HG03439 (cell line): ENCODE measurements around the gene DPH2.

Source experiments
- ATAC-seq: cut with Tn5 transposase; IDR thresholded peaks from one replicate; pipeline ENCODE4 v1.9.1; 2021; ENCODE audit warnings: mild to moderate bottlenecking, moderate library complexity; ENCODE audit not compliant: unreplicated experiment

DPH2 gene

GRCh38 chr1:43981636-43982035, 11.8 kb downstream of the DPH2 start:
- no peak for ATAC-seq

- ATAC-seq: no peak
Observed at GRCh38 chr1:43982241-43982640, 12.4 kb downstream of the DPH2 start.

GRCh38 chr1:43982808-43983207, 13.0 kb downstream of the DPH2 start:
- no peak for ATAC-seq

- no peak for ATAC-seq
Observed at GRCh38 chr1:43983253-43983899, 13.6 kb downstream of the DPH2 start.

- ATAC-seq: no peak
Observed at GRCh38 chr1:43984855-43985254, 15.0 kb downstream of the DPH2 start.

GRCh38 chr1:43985984-43986595, 16.3 kb downstream of the DPH2 start:
- ATAC-seq: no peak

- no peak for ATAC-seq
Observed at GRCh38 chr1:43986712-43987111, 16.9 kb downstream of the DPH2 start.

GRCh38 chr1:43987159-43987902, 17.5 kb downstream of the DPH2 start:
- no peak for ATAC-seq

GRCh38 chr1:43990271-43991199, 20.7 kb downstream of the DPH2 start:
- ATAC-seq: no peak

- ATAC-seq: no peak
Observed at GRCh38 chr1:43991200-43991475, 21.3 kb downstream of the DPH2 start.

- peak; percentile 75 for ATAC-seq
Observed at GRCh38 chr1:43991476-43992231, 21.8 kb downstream of the DPH2 start, which contains the start of gene CCDC24. CCDC24 (plus strand) TSS chr1:43991599; CDS start chr1:43991879, 280 bp downstream.

- ATAC-seq: no peak
Observed at GRCh38 chr1:43992232-43992995, 22.6 kb downstream of the DPH2 start.

GRCh38 chr1:43993206-43993914, 23.6 kb downstream of the DPH2 start:
- ATAC-seq: no peak

- ATAC-seq: no peak
Observed at GRCh38 chr1:43994071-43994470, 24.3 kb downstream of the DPH2 start.

- no peak for ATAC-seq
Observed at GRCh38 chr1:43994794-43995790, 25.3 kb downstream of the DPH2 start.

GRCh38 chr1:43995984-43996732, 26.3 kb downstream of the DPH2 start:
- ATAC-seq: no peak

GRCh38 chr1:43996733-43997115, 26.9 kb downstream of the DPH2 start:
- ATAC-seq: no peak
